NCI-H146 treated with DMSO at 0.1 percent for 48 hours (cell line): ENCODE data around the gene RAB33B.
"Not testable (repeated sequence)": the region's sequence is repeated elsewhere in the genome, so short reads cannot be mapped to it uniquely, and the experiment has no call there.

Experiments
- DNase-seq: peaks from one replicate; lab custom pipeline; 2025; ENCODE audit not compliant: unreplicated experiment; lab: John Stamatoyannopoulos, UW

The RAB33B gene

DNA sequence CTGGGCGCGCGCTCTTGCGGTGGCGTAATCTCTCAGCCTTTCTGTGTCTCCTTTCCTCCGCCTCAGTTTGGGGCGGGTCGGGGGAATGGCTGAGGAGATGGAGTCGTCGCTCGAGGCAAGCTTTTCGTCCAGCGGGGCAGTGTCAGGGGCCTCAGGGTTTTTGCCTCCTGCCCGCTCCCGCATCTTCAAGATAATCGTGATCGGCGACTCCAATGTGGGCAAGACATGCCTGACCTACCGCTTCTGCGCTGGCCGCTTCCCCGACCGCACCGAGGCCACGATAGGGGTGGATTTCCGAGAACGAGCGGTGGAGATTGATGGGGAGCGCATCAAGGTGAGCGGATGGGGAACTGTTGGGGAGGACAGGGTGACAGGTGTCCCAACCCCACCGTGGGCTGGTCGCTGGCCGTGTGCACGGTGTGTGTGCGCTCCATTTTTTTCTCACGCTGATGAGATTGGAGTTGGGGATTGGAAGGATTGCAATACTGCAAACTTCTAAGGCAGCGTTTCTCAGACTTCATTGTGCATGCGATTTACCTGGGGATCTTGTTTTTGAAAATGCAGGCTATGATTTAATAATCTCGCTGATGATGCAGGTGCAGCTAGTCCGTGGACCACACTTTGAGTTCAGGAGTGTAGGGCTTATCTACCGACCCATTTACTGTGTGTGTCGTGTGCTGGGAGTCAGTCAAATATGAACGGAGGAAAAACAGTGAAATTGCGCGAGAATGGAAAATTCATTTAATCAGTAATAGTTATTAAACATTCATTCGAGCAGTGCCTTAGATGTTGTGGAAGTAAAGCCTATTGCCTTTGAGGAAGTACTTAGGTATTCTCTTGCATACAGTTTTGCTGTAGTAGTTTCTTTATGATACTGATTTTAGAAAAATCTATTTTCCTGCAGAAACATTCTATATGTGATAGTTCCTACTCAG lies at the start of gene RAB33B:
Gene RAB33B (plus strand): TSS at position 11 of the 935 bp plus-strand sequence. CDS start 75 bp downstream, at position 86.
- DNase-seq = no peak

- no peak for DNase-seq
Observed at GRCh38 chr4:139410312-139410711, 43.6 kb upstream of the RAB33B start.

GRCh38 chr4:139414671-139415210 lies 39.2 kb upstream of the RAB33B start:
- not testable (repeated sequence) for DNase-seq

DNA sequence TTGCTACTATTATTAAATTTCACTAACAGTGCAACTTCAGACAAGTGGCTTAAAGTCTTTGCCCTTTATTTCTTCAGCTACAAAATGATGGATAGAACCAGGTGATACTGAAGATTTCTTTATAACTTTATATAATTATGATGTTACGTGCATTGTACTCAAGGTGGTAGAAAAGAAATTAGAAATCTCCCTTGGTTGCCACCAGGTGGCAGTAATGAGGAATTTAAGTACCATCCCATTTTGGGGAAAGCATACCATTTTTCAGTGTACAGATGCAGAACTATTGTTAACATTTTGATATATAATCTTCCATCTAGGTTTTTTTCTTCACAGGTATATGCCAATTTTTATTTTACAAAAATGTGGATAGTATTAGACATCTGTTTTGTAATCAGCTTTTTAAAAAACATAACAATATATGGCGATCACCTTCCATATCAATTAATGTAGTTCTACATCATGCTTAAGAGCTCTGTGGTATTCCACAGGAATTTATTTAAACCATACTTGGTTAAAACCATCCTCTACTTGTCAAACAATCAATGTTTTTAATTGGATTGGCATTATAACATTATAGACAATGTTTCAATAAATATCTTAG lies 37.7 kb upstream of the RAB33B start:
- DNase-seq = peak; percentile 2

GRCh38 chr4:139419388-139419914 lies 34.5 kb upstream of the RAB33B start:
- no peak for DNase-seq

- no peak for DNase-seq
Observed at GRCh38 chr4:139420652-139421051, 33.3 kb upstream of the RAB33B start.

GRCh38 chr4:139436122-139436521 lies 17.8 kb upstream of the RAB33B start:
- DNase-seq = no peak

DNA sequence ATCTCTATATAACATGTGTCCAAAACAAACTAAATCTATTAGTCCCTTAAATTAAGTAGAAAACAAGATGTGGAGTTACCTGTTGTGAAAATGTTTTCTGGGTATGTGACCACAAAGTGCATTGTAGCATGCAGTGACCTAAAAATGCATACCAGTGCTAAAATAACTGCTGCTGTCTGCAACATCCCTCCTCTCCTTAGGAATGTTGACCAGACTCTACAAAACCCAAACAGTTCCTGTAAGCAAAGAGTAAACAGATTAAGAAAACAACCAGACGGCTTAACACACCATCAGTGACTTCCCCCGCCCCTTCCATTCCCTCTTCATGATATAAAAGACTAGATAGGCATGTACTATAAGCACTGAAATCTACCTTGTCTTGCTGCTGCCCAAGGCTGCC lies 15.8 kb upstream of the RAB33B start:
- no peak for DNase-seq

GRCh38 chr4:139441029-139441428 lies 12.9 kb upstream of the RAB33B start:
- no peak for DNase-seq

GRCh38 chr4:139443661-139444060 lies 10.3 kb upstream of the RAB33B start:
- no peak for DNase-seq

DNA sequence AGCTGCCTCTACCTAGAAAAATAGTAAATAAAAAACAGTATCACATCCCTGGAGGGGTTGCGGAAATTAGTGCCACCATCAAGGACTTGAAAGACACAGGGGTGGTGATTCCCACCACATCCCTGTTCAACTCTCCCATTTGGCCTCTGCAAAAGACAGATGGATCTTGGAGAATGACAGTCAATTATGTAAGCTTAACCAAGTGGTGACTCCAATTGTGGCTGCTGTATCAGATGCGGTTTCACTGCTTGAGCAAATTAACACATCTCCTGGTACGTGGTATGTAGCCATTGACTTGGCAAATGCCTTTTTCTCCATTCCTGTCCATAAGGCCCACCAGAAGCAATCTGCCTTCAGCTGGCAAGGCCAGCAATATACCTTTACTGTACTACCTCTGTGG lies 9.0 kb upstream of the RAB33B start:
- not testable (repeated sequence) for DNase-seq

DNA sequence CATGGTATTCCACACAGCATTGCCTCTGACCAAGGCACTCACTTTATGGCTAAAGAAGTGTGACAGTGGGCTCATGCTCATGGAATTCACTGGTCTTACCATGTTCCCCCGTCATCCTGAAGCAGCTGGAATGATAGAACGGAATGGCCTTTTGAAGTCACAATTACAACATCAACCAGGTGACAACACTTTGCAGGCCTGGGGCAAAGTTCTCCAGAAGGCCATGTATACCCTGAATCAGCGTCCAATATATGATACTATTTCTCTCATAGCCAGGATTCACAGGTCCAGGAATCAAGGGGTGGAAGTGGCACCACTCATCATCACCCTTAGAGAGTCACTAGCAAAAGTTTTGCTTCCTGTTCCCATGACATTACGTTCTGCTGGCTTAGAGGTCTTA lies 6.8 kb upstream of the RAB33B start:
- DNase-seq = not testable (repeated sequence)

- DNase-seq = no peak
Observed at GRCh38 chr4:139450586-139450985, 3.3 kb upstream of the RAB33B start.

GRCh38 chr4:139451997-139452396 lies 1.9 kb upstream of the RAB33B start:
- DNase-seq = no peak

DNA sequence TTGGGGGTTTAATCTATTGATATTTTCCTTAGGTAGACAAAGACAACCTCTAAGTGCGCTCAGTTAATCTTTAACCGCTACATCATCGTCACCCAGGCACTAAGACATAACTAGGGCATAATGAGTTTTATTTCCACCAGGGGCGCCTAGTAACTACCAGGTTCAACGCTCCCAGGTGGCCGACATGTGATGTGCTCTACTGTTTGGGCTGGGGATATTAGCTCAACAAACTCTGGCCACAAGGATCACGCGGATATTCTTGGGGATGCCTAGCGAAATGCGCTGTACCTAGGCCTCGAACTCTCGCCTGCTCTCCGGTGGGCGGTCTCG lies 915 bp upstream of the RAB33B start:
- DNase-seq = peak; percentile 48

DNA sequence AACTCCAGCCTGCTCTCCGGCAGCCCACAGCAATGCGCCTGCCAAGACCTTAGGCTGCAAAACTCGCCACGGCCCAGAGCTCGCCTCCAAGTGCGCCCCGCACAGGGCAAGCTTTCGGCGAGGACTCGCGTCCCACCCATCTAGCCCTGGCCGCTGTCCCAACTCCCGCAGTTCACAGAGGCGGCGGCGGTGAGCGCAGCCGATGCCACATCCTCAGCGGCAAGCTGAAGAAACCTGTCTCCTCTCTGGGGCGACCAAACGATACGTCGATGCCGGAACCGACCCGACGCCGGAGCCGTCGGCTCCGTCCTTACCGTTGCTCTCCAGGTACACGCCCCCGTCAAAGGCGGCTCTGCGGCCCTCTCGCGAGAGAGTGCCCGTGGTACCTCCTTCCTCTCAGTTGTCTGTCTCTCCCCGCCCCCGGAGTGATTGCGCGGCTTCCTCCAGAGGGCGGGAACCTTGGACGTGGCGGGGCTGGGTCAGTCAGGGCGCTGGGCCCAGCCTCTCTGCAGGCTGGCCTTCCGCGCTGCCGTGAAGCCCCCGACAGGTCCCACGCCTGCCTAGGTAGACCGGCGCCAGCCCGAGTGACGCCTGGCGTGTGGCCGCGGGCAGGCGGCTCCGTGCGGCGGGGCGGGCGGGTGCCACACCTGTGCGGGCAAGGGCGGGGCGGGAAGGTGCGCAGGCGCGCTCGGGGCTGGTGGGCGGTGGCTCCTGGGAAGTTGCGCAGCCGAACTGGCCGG lies 380 bp upstream of the RAB33B start:
- peak; percentile 75 for DNase-seq

GRCh38 chr4:139455126-139455538 lies 1.2 kb downstream of the RAB33B start:
- DNase-seq = no peak

GRCh38 chr4:139457318-139457717 lies 3.4 kb downstream of the RAB33B start:
- no peak for DNase-seq

- no peak for DNase-seq
Observed at GRCh38 chr4:139458543-139458942, 4.6 kb downstream of the RAB33B start.

GRCh38 chr4:139458999-139459398 lies 5.1 kb downstream of the RAB33B start:
- DNase-seq = no peak

GRCh38 chr4:139460565-139460964 lies 6.6 kb downstream of the RAB33B start:
- DNase-seq = no peak
